CD8-positive, alpha-beta memory T cell (primary cell): ENCODE data around the gene GZMB. TPM values are rescaled to one million over a fixed set of nuclear protein-coding genes. Genes with fewer than 3 reads are reported as not detected.
A peak's percentile ranks its signal among the peaks of the same experiment; 100 is the strongest.

Experiments
- CTCF ChIA-PET: fragments of 350-600 bp; sonication (Branson Sonifier 250); formaldehyde crosslinking; loops from one replicate; lab custom pipeline; 2021; ENCODE audit warnings: antibody characterized with exemption; lab: Charles Lee
- POLR2A ChIA-PET: fragments of 350-600 bp; sonication (Branson Sonifier 250); formaldehyde crosslinking; loops from one replicate; lab custom pipeline; 2021; ENCODE audit warnings: antibody characterized with exemption; lab: Charles Lee
- DNase-seq, 5 donors: peaks; one replicate each; pipeline versions ENCODE4 v3.0.0 to v3.0.0-alpha.2; 2020 to 2022; ENCODE audit warnings: mixed read lengths in 1 of 5
- H3K27ac ChIP-seq: one replicate; pipeline ENCODE4 v1.7.0; 2013; ENCODE audit warnings: low read depth, mild to moderate bottlenecking, low read length, moderate library complexity
- H3K27me3 ChIP-seq: 2 replicates; pipeline ENCODE4 v1.7.0; 2013; ENCODE audit warnings: low read length, mild to moderate bottlenecking; ENCODE audit not compliant: insufficient read depth, poor library complexity, severe bottlenecking
- H3K36me3 ChIP-seq: 2 replicates; pipeline ENCODE4 v1.7.0; 2013; ENCODE audit warnings: mild to moderate bottlenecking, low read length, moderate library complexity; ENCODE audit not compliant: insufficient read depth
- H3K4me1 ChIP-seq: 2 replicates; pipeline ENCODE4 v1.7.0; 2013; ENCODE audit warnings: mild to moderate bottlenecking, low read length, moderate library complexity; ENCODE audit not compliant: insufficient read depth
- H3K4me3 ChIP-seq: 2 replicates; pipeline ENCODE4 v1.7.0; 2013; ENCODE audit warnings: mild to moderate bottlenecking, low read length
- H3K9me3 ChIP-seq: 2 replicates; pipeline ENCODE4 v1.7.0; 2013; ENCODE audit warnings: mild to moderate bottlenecking, low read length
- H3K27ac Mint-ChIP-seq, 8 donors: one replicate each; pipeline ENCODE4 v1.8.0; 2020 to 2021; ENCODE audit warnings: mixed read lengths in 8 of 8, mild to moderate bottlenecking in 6 of 8, inconsistent platforms in 3 of 8, moderate library complexity in 3 of 8
- H3K27me3 Mint-ChIP-seq, 2 donors: one replicate each; pipeline ENCODE4 v1.8.0; 2020 to 2021; ENCODE audit warnings: mixed read lengths in 2 of 2, mild to moderate bottlenecking in 1 of 2, moderate library complexity in 1 of 2
- H3K36me3 Mint-ChIP-seq, 3 donors: one replicate each; pipeline ENCODE4 v1.8.0; 2020 to 2021; ENCODE audit warnings: mixed read lengths in 3 of 3, inconsistent platforms in 1 of 3, mild to moderate bottlenecking in 1 of 3
- H3K4me1 Mint-ChIP-seq, 3 donors: one replicate each; pipeline ENCODE4 v1.8.0; 2020 to 2021; ENCODE audit warnings: mixed read lengths in 3 of 3, inconsistent platforms in 1 of 3, mild to moderate bottlenecking in 1 of 3
- H3K4me3 Mint-ChIP-seq, 7 donors: one replicate each; pipeline ENCODE4 v1.8.0; 2020 to 2021; ENCODE audit warnings: mixed read lengths in 7 of 7, mild to moderate bottlenecking in 6 of 7, moderate library complexity in 4 of 7, inconsistent platforms in 2 of 7
- H3K9me3 Mint-ChIP-seq, 5 donors: one replicate each; pipeline ENCODE4 v1.8.0; 2020 to 2022; ENCODE audit warnings: mixed read lengths in 5 of 5, mild to moderate bottlenecking in 3 of 5, moderate library complexity in 2 of 5, inconsistent platforms in 1 of 5
- polyA plus RNA-seq: library from polyadenylated mRNA; unstranded; fragments of 300-500 nt; fragmentation: Illumina TruSeq; gene quantifications from one replicate; pipeline ENCODE4 v1.2.3, GENCODE V29; 2021
- total RNA-seq, 2 experiments: library from RNA; stranded (reverse); gene quantifications; one replicate each; pipeline ENCODE4 v1.2.3, GENCODE V29; 2021

Gene GZMB
- total and polyA plus RNA-seq, 3 experiments from 2014 or later, result 78.6 to 2,866 (median 2,724) TPM

DNA sequence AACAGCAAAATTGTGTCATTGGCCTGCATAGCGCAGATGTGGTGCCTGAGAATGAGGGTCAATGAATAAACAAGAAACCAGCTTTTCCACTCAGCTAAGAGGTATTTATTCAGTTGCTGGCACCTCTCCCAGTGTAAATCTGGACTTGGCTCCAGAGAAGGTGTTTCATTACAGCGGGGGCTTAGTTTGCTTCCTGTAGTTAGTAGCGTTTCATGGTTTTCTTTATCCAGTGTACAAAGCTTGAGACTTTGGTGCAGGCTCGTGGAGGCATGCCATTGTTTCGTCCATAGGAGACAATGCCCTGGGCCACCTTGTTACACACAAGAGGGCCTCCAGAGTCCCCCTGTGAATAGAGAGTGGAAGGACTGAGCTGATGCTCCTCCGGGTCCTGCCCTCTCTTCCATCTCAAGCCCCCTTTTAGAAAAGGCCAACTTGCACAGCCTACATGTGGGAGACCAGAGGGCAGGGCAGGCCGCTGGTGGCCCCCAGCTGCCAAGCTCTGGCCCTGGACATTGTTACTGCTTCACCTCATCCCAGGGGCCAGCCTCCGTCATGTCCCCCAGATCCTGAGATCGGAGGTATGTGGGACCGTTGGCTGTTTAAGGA lies 3.0 kb downstream of the GZMB start:
- H3K4me1 Mint-ChIP-seq, result peaks cover 29 to 38% (median 30%) of the 10 kb centered on the region in 3 donors

DNA sequence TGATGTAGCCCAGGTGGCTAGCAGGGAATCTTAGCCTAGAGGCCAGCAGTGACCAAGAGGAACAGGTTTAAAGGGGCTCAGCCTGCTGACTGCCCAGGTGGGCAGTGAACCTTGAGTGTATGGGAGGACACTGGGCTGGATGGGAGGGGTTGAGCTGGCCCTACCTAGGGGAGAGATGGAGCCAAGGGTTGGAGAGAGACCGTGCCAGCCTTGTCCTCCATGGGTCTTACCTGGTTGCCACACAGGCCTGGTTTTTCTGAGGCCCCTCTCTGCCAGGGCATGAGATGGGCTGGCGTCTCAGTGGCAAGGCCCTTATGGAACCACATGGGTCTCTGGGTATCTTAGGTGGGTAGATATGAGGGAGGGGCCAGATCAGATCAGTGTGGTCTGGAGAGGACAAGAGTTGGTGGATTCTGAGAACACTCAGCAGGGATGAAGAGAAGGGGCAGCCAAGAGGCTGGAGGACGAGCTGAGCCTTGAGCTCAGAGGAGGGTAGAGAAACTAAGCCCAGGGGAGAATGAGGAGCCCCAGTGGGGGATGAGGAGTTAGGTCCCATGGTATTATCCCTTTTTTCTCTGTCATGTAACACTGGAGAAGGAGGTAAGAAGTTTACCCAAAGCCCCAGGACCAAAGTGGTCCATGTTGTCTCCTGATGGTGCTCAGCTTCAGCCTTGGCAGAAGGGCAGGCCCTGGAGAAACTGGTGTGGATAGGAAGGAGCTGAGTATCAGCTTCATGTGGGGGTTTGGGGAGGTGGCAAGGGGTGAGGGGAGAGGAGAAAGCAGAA lies 3.7 kb downstream of the GZMB start:
- no peaks in the 10 kb centered on the region for H3K9me3 Mint-ChIP-seq
- no peaks in the 10 kb centered on the region for H3K27me3 ChIP-seq
- H3K36me3 Mint-ChIP-seq, result peaks cover 0 to 2% (median 0%) of the 10 kb centered on the region in 3 donors
- H3K27me3 Mint-ChIP-seq, result peaks cover 0 to 5% of the 10 kb centered on the region in 2 donors
- peaks cover 29 to 38% (median 30%) of the 10 kb centered on the region in 3 donors for H3K4me1 Mint-ChIP-seq
- H3K9me3 ChIP-seq, result no peaks in the 10 kb centered on the region
- H3K4me3 ChIP-seq, result no peak overlapping the region
- no peak for DNase-seq
- H3K36me3 ChIP-seq, result no peaks in the 10 kb centered on the region
- peak overlapping the region in 2 of 7 donors; percentile 42 to 71 for H3K4me3 Mint-ChIP-seq
- H3K4me1 ChIP-seq, result peaks cover 14% of the 10 kb centered on the region
- POLR2A ChIA-PET, result no interaction called here
- CTCF ChIA-PET, result interaction anchor here (1.1 kb wide), 1 partner anchor 10 kb away, joined by 3 read pairs; no protein-coding TSS in a partner anchor
- peak overlapping the region in 6 of 8 donors; percentile 13 to 78 (median 37) for H3K27ac Mint-ChIP-seq
- no peak overlapping the region for H3K27ac ChIP-seq

More for the DNA sequence above, 3.0 kb downstream of the GZMB start:
- H3K36me3 ChIP-seq, result no peaks in the 10 kb centered on the region
- Mint-ChIP-seq H3K27ac (peak overlapping the region in 2 of 8 donors; percentile 39 to 86), H3K4me3 (peak overlapping the region in 1 of 7 donors; percentile 74), H3K9me3 (no peaks in the 10 kb centered on the region), H3K27me3 (peaks cover 0 to 5% of the 10 kb centered on the region in 2 donors), H3K36me3 (peaks cover 0 to 2% (median 0%) of the 10 kb centered on the region in 3 donors)
- ChIA-PET CTCF (interaction anchor here (1.1 kb wide), 1 partner anchor 9 kb away, joined by 3 read pairs; no protein-coding TSS in a partner anchor), POLR2A (no interaction called here)
- no peak overlapping the region for H3K4me3 ChIP-seq
- H3K4me1 ChIP-seq, result peaks cover 14% of the 10 kb centered on the region
- H3K27ac ChIP-seq, result no peak overlapping the region
- no peaks in the 10 kb centered on the region for H3K27me3 ChIP-seq
- DNase-seq, result no peak
- H3K9me3 ChIP-seq, result no peaks in the 10 kb centered on the region

DNA sequence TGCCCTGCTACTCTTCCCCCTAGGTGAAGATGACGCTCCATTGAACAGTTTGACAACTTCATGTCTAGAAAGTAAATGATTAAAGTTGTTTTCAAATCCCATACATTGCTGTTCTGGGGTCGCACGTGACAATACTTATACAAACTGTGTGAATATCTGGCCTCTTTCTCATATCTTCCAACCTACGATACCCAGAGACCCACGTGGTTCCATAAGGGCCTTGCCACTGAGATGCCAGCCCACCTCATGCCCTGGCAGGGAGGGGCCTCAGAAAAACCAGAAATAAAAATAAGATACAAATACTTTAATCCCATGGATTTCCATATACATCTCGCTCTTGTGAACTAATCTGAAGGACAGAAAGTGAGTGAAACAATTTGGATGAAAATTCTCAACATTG lies 4.5 kb downstream of the GZMB start:
- no peak overlapping the region for H3K4me3 Mint-ChIP-seq
- DNase-seq, result no peak
- peaks cover 0 to 2% (median 0%) of the 10 kb centered on the region in 3 donors for H3K36me3 Mint-ChIP-seq
- POLR2A ChIA-PET, result no interaction called here
- CTCF ChIA-PET, result no interaction called here
- Histone ChIP-seq H3K4me1 (peaks cover 14% of the 10 kb centered on the region), H3K9me3 (no peaks in the 10 kb centered on the region), H3K4me3 (no peak overlapping the region), H3K27ac (no peak overlapping the region), H3K27me3 (no peaks in the 10 kb centered on the region), H3K36me3 (no peaks in the 10 kb centered on the region)
- H3K27me3 Mint-ChIP-seq, result peaks cover 0 to 5% of the 10 kb centered on the region in 2 donors
- H3K27ac Mint-ChIP-seq, result peak overlapping the region in 3 of 8 donors; percentile 2 to 65 (median 13)
- H3K4me1 Mint-ChIP-seq, result peaks cover 25 to 35% (median 30%) of the 10 kb centered on the region in 3 donors
- H3K9me3 Mint-ChIP-seq, result no peaks in the 10 kb centered on the region

DNA sequence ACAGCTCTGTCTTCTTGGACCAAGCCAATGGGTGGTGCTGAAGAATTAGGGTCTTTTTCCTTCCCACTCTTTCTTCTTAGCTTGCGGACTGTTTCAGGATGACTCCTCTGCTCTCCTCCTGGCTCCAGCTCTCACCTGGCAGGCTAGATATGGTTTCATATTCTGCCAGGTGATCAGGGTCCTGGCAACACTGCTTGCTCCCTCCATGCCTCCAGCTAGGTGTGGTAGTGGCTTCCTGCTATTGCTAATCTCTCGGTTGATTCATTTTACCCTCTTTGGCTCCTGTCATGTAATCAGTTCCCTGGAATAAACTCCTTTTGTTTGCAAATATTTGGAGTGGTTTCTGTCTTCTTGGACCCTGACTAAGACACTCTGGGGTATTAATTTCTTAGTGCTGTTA lies 20.2 kb downstream of the GZMB start:
- ChIA-PET POLR2A (no interaction called here), CTCF (no interaction called here)
- Histone ChIP-seq H3K27ac (no peak overlapping the region), H3K9me3 (no peaks in the 10 kb centered on the region), H3K4me1 (peaks cover 35% of the 10 kb centered on the region), H3K36me3 (no peaks in the 10 kb centered on the region), H3K27me3 (no peaks in the 10 kb centered on the region), H3K4me3 (no peak overlapping the region)
- H3K36me3 Mint-ChIP-seq, result no peaks in the 10 kb centered on the region
- H3K27me3 Mint-ChIP-seq, result no peaks in the 10 kb centered on the region
- DNase-seq, result no peak
- H3K27ac Mint-ChIP-seq, result peak overlapping the region in 6 of 8 donors; percentile 11 to 90 (median 54)
- peaks cover 46 to 53% (median 49%) of the 10 kb centered on the region in 3 donors for H3K4me1 Mint-ChIP-seq
- no peaks in the 10 kb centered on the region for H3K9me3 Mint-ChIP-seq
- H3K4me3 Mint-ChIP-seq, result peak overlapping the region in 2 of 7 donors; percentile 7 to 27

DNA sequence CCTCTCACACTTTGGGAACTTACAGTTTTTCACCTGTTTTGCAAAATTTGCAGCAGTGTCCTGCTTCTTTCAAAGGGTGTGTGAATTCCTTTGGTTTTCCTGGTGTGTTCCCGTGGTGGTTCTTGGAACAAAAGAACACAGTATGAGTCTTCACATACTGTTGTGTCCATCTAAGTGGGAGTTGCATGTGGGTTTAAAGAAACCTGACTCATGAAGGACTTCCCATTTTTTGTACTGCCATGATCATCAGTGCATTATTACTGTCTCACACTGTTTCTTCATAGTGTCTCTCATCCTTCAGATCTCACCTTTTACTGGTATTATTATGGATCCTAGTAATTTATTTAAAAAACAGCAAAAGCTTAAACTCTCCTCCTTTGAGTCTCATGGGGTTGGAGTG lies 20.7 kb downstream of the GZMB start:
- Mint-ChIP-seq H3K27me3 (no peaks in the 10 kb centered on the region), H3K36me3 (no peaks in the 10 kb centered on the region), H3K9me3 (no peaks in the 10 kb centered on the region), H3K4me1 (peaks cover 51 to 58% (median 54%) of the 10 kb centered on the region in 3 donors), H3K4me3 (peak overlapping the region in 2 of 7 donors; percentile 27 to 28), H3K27ac (peak overlapping the region in 7 of 8 donors; percentile 11 to 91 (median 78))
- DNase-seq, result no peak
- ChIA-PET CTCF (interaction anchor here (1.1 kb wide), 1 partner anchor 97 kb away, joined by 3 read pairs; no protein-coding TSS in a partner anchor), POLR2A (no interaction called here)
- Histone ChIP-seq H3K4me1 (peaks cover 40% of the 10 kb centered on the region), H3K36me3 (no peaks in the 10 kb centered on the region), H3K27ac (no peak overlapping the region), H3K4me3 (no peak overlapping the region), H3K9me3 (no peaks in the 10 kb centered on the region), H3K27me3 (no peaks in the 10 kb centered on the region)

DNA sequence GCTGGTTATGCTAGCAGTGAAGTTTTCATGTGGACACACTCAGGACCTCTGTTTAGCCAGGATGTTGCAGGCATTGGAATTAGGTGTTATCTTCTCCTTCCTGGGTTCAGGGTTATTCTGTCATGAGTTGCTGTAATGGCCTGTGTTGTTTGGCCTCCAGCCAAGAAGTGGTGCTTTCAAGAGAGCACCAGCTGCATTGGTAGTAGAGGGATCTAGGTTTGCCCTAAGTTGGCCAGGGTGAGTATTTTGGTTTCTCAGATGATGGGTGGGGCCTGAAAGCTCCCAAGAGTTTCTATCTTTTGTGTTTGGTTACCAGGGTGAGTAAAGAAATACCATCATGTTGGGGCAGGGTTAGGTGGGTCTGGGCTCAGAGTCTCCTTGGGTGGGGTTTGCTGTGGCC lies 21.8 kb downstream of the GZMB start:
- ChIA-PET CTCF (interaction anchor here (1.1 kb wide), 2 partner anchors 59 to 98 kb away, joined by 3 read pairs; no protein-coding TSS in a partner anchor), POLR2A (no interaction called here)
- peak overlapping the region in 4 of 7 donors; percentile 9 to 78 (median 38) for H3K4me3 Mint-ChIP-seq
- no peaks in the 10 kb centered on the region for H3K9me3 ChIP-seq
- peak overlapping the region in 7 of 8 donors; percentile 11 to 86 (median 72) for H3K27ac Mint-ChIP-seq
- peaks cover 51% of the 10 kb centered on the region for H3K4me1 ChIP-seq
- H3K9me3 Mint-ChIP-seq, result no peaks in the 10 kb centered on the region
- no peaks in the 10 kb centered on the region for H3K36me3 ChIP-seq
- no peak overlapping the region for H3K4me3 ChIP-seq
- no peak for DNase-seq
- no peaks in the 10 kb centered on the region for H3K36me3 Mint-ChIP-seq
- peak overlapping the region; percentile 31 for H3K27ac ChIP-seq
- H3K4me1 Mint-ChIP-seq, result peaks cover 62 to 68% (median 65%) of the 10 kb centered on the region in 3 donors
- H3K27me3 ChIP-seq, result no peaks in the 10 kb centered on the region
- H3K27me3 Mint-ChIP-seq, result no peaks in the 10 kb centered on the region

DNA sequence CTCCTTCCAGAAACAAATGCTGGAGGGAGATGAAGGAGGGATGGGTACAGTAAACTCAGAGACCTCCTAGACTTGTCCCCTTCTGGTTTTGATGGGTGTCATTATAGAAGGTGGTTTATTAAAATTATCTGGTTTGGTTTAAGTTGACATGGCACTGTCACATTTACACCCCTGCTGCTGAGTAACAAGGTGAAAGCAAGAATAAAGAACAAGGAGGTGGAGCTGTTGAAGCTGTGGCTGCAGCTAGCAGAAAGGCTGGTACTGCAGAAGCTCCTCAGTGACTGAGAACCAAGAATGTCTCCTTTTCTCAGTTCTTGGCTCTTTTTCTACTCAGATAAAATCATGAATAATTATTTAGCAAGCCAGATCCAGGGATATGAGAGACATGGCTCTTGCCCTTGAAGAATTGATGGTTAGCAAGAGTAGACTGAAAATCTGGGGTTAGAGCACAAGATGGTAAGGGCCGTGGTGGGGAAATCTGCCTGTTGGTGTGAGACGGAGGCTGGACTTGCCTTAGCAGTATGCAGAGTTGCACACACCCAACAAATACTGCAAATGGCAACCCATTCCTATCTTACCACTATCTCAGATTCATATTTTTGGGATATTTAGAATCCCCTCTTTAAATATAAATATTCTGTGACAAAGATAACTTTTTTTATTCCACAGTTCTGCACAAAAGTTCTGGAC lies 24.2 kb downstream of the GZMB start, which contains the start of gene GZMH:
GZMH (minus strand) TSS at position 31 of the 690 bp plus-strand sequence. CDS start 72 bp downstream, outside the sequence.
- peak within 1 kb of the TSS; percentile 11 for H3K4me3 ChIP-seq
- Mint-ChIP-seq H3K27ac (peak within 1 kb of the TSS; percentile 64 to 95 (median 88)), H3K4me3 (peak within 1 kb of the TSS; percentile 34 to 83 (median 81)), H3K27me3 (no peaks in the 10 kb centered on the region), H3K4me1 (peaks cover 82 to 87% (median 83%) of the 10 kb centered on the region in 3 donors), H3K9me3 (no peaks in the 10 kb centered on the region), H3K36me3 (no peaks in the 10 kb centered on the region)
- no peaks in the 10 kb centered on the region for H3K36me3 ChIP-seq
- POLR2A ChIA-PET, result no interaction called here
- H3K4me1 ChIP-seq, result peaks cover 70% of the 10 kb centered on the region
- DNase-seq, result peak in 1 of 5 donors; percentile 47
- CTCF ChIA-PET, result interaction anchor here (1.0 to 2.3 kb wide), 3 partner anchors 69 to 100 kb away, joined by 3 to 5 read pairs (median 5); no protein-coding TSS in a partner anchor
- H3K27me3 ChIP-seq, result no peaks in the 10 kb centered on the region
- no peaks in the 10 kb centered on the region for H3K9me3 ChIP-seq
- peak within 1 kb of the TSS; percentile 30 for H3K27ac ChIP-seq
